Suprapubic skin (tissue), 4 donors: ENCODE data around the gene TRPM7.
"Not testable (repeated sequence)": the region's sequence is repeated elsewhere in the genome, so short reads cannot be mapped to it uniquely, and the experiment has no call there.

Experiments used
- POLR2A ChIP-seq, 2 donors: fragments of 450-650 bp; IDR thresholded peaks; one replicate each; pipeline ENCODE4 v1.6.1; 2017; ENCODE audit warnings: antibody characterized with exemption in 2 of 2, mild to moderate bottlenecking in 2 of 2, moderate library complexity in 2 of 2
- POLR2AphosphoS5 ChIP-seq, 3 donors: sonication (generic); formaldehyde crosslinking; IDR thresholded peaks; one replicate each; pipeline ENCODE4 v1.6.1; 2017; ENCODE audit warnings: antibody characterized with exemption in 3 of 3
- TF ChIP-seq, protein P1 (sequence below), 2 donors: fragments of 200-600 bp in 1 of 2; fragments of 450-650 bp in 1 of 2; sonication (generic) in 1 of 2; IDR thresholded peaks; one replicate each; pipeline ENCODE4 v1.5.1; 2016 to 2019; ENCODE audit warnings: antibody characterized with exemption in 2 of 2, mild to moderate bottlenecking in 1 of 2, moderate library complexity in 1 of 2

DNA sequence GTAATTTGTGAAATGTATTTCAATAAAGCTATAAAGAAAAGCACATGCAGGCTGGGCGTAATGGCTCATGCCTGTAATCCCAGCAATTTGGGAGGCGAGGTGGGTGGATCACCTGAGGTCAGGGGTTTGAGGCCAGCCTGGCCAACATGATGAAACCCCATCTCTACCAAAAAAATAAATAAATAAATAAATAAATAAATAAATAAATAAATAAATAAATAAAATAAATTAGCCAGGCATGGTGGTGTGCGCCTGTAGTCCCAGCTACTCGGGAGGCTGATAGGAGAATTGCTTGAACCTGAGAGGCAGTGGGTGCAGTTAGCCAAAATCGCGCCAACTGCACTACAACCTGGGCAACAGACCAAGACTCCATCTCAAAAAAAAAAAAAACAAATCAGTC, 69.6 kb downstream of the TRPM7 start:
- TF ChIP-seq, protein P1, sequence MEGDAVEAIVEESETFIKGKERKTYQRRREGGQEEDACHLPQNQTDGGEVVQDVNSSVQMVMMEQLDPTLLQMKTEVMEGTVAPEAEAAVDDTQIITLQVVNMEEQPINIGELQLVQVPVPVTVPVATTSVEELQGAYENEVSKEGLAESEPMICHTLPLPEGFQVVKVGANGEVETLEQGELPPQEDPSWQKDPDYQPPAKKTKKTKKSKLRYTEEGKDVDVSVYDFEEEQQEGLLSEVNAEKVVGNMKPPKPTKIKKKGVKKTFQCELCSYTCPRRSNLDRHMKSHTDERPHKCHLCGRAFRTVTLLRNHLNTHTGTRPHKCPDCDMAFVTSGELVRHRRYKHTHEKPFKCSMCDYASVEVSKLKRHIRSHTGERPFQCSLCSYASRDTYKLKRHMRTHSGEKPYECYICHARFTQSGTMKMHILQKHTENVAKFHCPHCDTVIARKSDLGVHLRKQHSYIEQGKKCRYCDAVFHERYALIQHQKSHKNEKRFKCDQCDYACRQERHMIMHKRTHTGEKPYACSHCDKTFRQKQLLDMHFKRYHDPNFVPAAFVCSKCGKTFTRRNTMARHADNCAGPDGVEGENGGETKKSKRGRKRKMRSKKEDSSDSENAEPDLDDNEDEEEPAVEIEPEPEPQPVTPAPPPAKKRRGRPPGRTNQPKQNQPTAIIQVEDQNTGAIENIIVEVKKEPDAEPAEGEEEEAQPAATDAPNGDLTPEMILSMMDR (IDR thresholded peaks at IDR 0.05), result not testable (repeated sequence)
- TF ChIP-seq POLR2A, POLR2AphosphoS5 (IDR thresholded peaks at IDR 0.05): not testable (repeated sequence)
